ENCODE measurements around the gene PAFAH2. TPM values are rescaled to one million over a fixed set of nuclear protein-coding genes. Genes with fewer than 3 reads are reported as not detected.

Gene PAFAH2
- total and polyA plus RNA-seq, 2 of the 13 experiments (the other 11 are each of a cell fraction or from before 2014, with no cell fraction given): 6.9 to 9.4 TPM

DNA sequence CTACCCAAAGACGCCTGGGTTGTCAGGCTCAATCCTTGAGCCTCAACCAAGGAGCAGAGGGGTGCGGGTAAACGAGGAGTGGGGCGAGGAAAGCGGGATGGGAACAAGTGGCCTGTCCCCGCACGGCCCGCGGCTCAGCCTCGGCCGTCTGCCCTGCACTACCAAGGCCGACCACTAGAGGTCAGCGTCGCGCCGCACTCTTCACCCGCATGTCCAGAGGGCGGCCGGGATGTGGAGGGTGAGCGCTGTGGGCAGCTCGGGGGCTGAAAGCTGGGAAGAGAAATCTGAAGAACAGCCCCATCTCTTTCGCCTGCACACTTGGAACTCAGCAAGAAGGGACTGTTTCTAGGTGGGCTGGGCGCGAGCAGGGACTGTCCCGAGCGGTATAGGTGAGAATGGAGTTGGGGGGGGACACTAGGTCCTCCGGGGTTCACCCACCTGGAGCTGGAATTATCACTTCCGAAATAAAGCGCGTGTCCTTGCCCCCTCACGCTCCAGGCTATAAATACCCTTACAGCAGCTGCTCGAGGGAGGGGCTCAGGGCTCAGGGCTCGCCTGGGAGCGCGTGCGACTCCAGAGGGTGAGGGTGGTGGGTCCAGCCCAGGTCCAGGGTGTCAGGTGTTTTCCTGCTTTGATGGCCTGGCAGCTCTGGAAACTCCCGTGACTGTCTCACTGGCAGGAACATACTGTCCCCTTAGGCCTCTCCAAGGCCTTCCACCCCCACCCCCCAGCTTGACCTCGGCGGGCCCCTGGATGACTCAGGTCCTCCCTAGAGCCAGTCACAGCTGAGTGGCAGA is 38.3 kb upstream of the PAFAH2 start (continued):
- TF ChIP-seq, protein P1, sequence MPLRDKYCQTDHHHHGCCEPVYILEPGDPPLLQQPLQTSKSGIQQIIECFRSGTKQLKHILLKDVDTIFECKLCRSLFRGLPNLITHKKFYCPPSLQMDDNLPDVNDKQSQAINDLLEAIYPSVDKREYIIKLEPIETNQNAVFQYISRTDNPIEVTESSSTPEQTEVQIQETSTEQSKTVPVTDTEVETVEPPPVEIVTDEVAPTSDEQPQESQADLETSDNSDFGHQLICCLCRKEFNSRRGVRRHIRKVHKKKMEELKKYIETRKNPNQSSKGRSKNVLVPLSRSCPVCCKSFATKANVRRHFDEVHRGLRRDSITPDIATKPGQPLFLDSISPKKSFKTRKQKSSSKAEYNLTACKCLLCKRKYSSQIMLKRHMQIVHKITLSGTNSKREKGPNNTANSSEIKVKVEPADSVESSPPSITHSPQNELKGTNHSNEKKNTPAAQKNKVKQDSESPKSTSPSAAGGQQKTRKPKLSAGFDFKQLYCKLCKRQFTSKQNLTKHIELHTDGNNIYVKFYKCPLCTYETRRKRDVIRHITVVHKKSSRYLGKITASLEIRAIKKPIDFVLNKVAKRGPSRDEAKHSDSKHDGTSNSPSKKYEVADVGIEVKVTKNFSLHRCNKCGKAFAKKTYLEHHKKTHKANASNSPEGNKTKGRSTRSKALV (CRISPR knock-in tag; IDR thresholded peaks at IDR 0.05): peak; percentile 65; the same call in 1 of the 2 replicates
- TF ChIP-seq ZNF230 (CRISPR knock-in tag; IDR thresholded peaks at IDR 0.05): 0 out of 2 replicates have a peak, but pooled peaks have one; percentile 42
- TF ChIP-seq, protein P2, sequence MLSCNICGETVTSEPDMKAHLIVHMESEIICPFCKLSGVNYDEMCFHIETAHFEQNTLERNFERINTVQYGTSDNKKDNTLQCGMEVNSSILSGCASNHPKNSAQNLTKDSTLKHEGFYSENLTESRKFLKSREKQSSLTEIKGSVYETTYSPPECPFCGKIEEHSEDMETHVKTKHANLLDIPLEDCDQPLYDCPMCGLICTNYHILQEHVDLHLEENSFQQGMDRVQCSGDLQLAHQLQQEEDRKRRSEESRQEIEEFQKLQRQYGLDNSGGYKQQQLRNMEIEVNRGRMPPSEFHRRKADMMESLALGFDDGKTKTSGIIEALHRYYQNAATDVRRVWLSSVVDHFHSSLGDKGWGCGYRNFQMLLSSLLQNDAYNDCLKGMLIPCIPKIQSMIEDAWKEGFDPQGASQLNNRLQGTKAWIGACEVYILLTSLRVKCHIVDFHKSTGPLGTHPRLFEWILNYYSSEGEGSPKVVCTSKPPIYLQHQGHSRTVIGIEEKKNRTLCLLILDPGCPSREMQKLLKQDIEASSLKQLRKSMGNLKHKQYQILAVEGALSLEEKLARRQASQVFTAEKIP (CRISPR knock-in tag; IDR thresholded peaks at IDR 0.05; ENCODE audit: borderline replicate concordance): no peak
- TF ChIP-seq ZNF12 (CRISPR knock-in tag; IDR thresholded peaks at IDR 0.05): 0 out of 2 replicates have a peak, but pooled peaks have one; percentile 11
- no peak for TF ChIP-seq NFIC (IDR thresholded peaks at IDR 0.05; ENCODE audit: low read length)
- peak; percentile 18 for TF ChIP-seq TEAD3 (CRISPR knock-in tag; optimal IDR thresholded peaks at IDR 0.05; ENCODE audit: borderline replicate concordance)
- peak; percentile 45; the same call in 1 of the 2 replicates for TF ChIP-seq NR2F6 (IDR thresholded peaks at IDR 0.05)
- TF ChIP-seq NR2F6 (CRISPR knock-in tag; IDR thresholded peaks at IDR 0.05): peak; percentile 32; the same call in 1 of the 2 replicates
- TF ChIP-seq ELF4 (CRISPR knock-in tag; IDR thresholded peaks at IDR 0.05; ENCODE audit: borderline replicate concordance): 0 out of 2 replicates have a peak, but pooled peaks have one; percentile 45
- peak; percentile 71 for TF ChIP-seq ZNF761 (CRISPR knock-in tag; conservative IDR thresholded peaks at IDR 0.05)
- TF ChIP-seq, protein P3, sequence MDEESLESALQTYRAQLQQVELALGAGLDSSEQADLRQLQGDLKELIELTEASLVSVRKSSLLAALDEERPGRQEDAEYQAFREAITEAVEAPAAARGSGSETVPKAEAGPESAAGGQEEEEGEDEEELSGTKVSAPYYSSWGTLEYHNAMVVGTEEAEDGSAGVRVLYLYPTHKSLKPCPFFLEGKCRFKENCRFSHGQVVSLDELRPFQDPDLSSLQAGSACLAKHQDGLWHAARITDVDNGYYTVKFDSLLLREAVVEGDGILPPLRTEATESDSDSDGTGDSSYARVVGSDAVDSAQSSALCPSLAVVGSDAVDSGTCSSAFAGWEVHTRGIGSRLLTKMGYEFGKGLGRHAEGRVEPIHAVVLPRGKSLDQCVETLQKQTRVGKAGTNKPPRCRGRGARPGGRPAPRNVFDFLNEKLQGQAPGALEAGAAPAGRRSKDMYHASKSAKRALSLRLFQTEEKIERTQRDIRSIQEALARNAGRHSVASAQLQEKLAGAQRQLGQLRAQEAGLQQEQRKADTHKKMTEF (CRISPR knock-in tag; IDR thresholded peaks at IDR 0.05): peak; percentile 29
- TF ChIP-seq ETV6 (CRISPR knock-in tag; conservative IDR thresholded peaks at IDR 0.05): 0 out of 2 replicates have a peak, but pooled peaks have one; percentile 48
- TF ChIP-seq TAF15 (IDR thresholded peaks at IDR 0.05; ENCODE audit: low read depth, low read length, poor library complexity, severe bottlenecking): peak; percentile 55
- TF ChIP-seq THAP11 (CRISPR knock-in tag; IDR thresholded peaks at IDR 0.05): 0 out of 2 replicates have a peak, but pooled peaks have one; percentile 15
- no peak for TF ChIP-seq ZC3H13 (CRISPR knock-in tag; IDR thresholded peaks at IDR 0.05)
- TF ChIP-seq, protein P4, sequence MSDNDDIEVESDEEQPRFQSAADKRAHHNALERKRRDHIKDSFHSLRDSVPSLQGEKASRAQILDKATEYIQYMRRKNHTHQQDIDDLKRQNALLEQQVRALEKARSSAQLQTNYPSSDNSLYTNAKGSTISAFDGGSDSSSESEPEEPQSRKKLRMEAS (IDR thresholded peaks at IDR 0.05): peak; percentile 74
- 0 out of 2 replicates have a peak, but pooled peaks have one; percentile 21 for TF ChIP-seq ZNF790 (CRISPR knock-in tag; IDR thresholded peaks at IDR 0.05; ENCODE audit: borderline replicate concordance)
- TF ChIP-seq ZNF501 (CRISPR knock-in tag; IDR thresholded peaks at IDR 0.05): peak; percentile 45; the same call in 1 of the 2 replicates
- no peak for TF ChIP-seq MAF1 (CRISPR knock-in tag; IDR thresholded peaks at IDR 0.05; ENCODE audit: borderline replicate concordance)
- TF ChIP-seq ZNF777 (CRISPR knock-in tag; IDR thresholded peaks at IDR 0.05): peak; percentile 42; the same call in 1 of the 2 replicates
- TF ChIP-seq ZFP36 (IDR thresholded peaks at IDR 0.05; ENCODE audit: borderline replicate concordance, low read depth, low read length, partially characterized antibody): no peak
- TF ChIP-seq ZNF878 (CRISPR knock-in tag; IDR thresholded peaks at IDR 0.05): no peak
- no peak for TF ChIP-seq ATAD3A (CRISPR knock-in tag; IDR thresholded peaks at IDR 0.05)
- TF ChIP-seq HDAC1 (CRISPR knock-in tag; IDR thresholded peaks at IDR 0.05): peak; percentile 41; the same call in 1 of the 2 replicates
- no peak for TF ChIP-seq ZNF570 (CRISPR knock-in tag; IDR thresholded peaks at IDR 0.05; ENCODE audit: borderline replicate concordance)
